ENCODE data around the gene VASN. TPM values are rescaled to one million over a fixed set of nuclear protein-coding genes. Genes with fewer than 3 reads are reported as not detected.

The VASN gene
- total and polyA plus RNA-seq, 9 of the 15 experiments (the other 6 are each of a cell fraction or from before 2014, with no cell fraction given) = 0.01 to 2.5 (median 0.41) TPM; not detected in 1

DNA sequence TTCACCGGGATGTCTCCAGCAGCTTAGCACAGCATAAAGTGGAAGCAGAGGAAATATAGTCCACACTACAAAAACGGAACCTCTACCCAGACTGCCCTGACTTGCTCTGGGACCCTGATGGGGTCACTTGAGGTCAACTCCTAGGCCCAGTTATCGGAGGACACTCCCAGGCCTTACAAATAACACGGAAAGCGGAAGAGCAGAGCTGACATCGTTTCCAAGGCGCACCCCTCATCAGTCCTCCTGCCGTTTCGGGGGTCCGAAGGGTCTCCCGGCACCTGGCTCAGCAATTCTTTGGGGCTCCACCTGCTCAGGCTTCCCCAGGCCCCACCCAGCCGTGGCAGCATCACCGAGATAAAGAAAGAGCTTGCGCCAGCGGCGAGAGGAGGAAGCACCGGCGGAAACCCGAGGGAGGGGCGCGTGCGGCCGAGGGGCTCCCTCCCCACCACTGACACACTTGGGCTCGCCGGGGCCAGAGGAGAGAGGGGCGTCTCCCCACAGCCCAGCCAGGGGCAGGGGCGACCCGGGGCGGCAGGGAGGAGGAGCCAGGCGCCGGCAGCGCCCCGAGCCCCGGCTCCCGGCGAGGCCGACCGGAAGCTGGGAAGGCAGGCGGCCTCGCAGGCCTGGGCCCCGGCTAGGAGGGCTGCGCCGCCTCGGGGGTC, 44.0 kb downstream of the VASN start (continued):
- TF ChIP-seq SUPT5H (IDR thresholded peaks at IDR 0.05) (0 out of 2 replicates have a peak, but pooled peaks have one; percentile 11), GTF2E2 (tag; IDR thresholded peaks at IDR 0.05) (no peak), MCM2 (IDR thresholded peaks at IDR 0.05; ENCODE audit: low read depth) (no peak), HDAC8 (tag; IDR thresholded peaks at IDR 0.05) (no peak), CTBP1 (IDR thresholded peaks at IDR 0.05; ENCODE audit: borderline replicate concordance) (peak; percentile 80), ZNF263 (CRISPR knock-in tag; IDR thresholded peaks at IDR 0.05; ENCODE audit: borderline replicate concordance) (peak; percentile 51; the same call in 1 of the 2 replicates), BCL6 (CRISPR knock-in tag; IDR thresholded peaks at IDR 0.05) (no peak), SREBF2 (CRISPR knock-in tag; IDR thresholded peaks at IDR 0.05) (no peak), KAT7 (CRISPR knock-in tag; IDR thresholded peaks at IDR 0.05; ENCODE audit: borderline replicate concordance) (no peak), ETV1 (tag; conservative IDR thresholded peaks at IDR 0.05; ENCODE audit: low read depth) (peak; percentile 32; the same call in 1 of the 2 replicates), WHSC1 (IDR thresholded peaks at IDR 0.05; ENCODE audit: low read length) (no peak), TCF3 (CRISPR knock-in tag; IDR thresholded peaks at IDR 0.05) (no peak), TCF7 (IDR thresholded peaks at IDR 0.05; ENCODE audit: borderline replicate concordance) (no peak)
- TF ChIP-seq, protein P1, sequence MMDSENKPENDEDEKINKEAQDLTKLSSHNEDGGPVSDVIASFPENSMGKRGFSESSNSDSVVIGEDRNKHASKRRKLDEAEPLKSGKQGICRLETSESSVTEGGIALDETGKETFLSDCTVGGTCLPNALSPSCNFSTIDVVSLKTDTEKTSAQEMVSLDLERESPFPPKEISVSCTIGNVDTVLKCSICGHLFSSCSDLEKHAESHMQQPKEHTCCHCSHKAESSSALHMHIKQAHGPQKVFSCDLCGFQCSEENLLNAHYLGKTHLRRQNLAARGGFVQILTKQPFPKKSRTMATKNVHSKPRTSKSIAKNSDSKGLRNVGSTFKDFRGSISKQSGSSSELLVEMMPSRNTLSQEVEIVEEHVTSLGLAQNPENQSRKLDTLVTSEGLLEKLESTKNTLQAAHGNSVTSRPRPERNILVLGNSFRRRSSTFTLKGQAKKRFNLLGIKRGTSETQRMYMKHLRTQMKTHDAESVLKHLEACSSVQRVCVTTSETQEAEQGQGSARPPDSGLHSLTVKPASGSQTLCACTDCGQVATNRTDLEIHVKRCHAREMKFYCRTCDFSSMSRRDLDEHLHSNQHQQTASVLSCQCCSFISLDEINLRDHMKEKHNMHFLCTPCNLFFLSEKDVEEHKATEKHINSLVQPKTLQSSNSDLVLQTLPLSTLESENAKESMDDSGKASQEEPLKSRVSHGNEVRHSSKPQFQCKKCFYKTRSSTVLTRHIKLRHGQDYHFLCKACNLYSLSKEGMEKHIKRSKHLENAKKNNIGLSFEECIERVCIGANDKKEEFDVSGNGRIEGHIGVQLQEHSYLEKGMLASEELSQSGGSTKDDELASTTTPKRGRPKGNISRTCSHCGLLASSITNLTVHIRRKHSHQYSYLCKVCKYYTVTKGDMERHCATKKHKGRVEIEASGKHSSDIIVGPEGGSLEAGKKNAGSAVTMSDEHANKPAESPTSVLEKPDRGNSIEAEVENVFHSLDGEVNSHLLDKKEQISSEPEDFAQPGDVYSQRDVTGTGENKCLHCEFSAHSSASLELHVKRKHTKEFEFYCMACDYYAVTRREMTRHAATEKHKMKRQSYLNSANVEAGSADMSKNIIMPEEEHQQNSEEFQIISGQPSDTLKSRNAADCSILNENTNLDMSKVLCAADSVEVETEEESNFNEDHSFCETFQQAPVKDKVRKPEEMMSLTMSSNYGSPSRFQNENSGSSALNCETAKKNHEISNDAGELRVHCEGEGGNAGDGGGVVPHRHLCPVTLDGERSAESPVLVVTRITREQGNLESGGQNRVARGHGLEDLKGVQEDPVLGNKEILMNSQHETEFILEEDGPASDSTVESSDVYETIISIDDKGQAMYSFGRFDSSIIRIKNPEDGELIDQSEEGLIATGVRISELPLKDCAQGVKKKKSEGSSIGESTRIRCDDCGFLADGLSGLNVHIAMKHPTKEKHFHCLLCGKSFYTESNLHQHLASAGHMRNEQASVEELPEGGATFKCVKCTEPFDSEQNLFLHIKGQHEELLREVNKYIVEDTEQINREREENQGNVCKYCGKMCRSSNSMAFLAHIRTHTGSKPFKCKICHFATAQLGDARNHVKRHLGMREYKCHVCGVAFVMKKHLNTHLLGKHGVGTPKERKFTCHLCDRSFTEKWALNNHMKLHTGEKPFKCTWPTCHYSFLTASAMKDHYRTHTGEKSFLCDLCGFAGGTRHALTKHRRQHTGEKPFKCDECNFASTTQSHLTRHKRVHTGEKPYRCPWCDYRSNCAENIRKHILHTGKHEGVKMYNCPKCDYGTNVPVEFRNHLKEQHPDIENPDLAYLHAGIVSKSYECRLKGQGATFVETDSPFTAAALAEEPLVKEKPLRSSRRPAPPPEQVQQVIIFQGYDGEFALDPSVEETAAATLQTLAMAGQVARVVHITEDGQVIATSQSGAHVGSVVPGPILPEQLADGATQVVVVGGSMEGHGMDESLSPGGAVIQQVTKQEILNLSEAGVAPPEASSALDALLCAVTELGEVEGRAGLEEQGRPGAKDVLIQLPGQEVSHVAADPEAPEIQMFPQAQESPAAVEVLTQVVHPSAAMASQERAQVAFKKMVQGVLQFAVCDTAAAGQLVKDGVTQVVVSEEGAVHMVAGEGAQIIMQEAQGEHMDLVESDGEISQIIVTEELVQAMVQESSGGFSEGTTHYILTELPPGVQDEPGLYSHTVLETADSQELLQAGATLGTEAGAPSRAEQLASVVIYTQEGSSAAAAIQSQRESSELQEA (IDR thresholded peaks at IDR 0.05; ENCODE audit: low read depth) = no peak
- TF ChIP-seq, protein P2, sequence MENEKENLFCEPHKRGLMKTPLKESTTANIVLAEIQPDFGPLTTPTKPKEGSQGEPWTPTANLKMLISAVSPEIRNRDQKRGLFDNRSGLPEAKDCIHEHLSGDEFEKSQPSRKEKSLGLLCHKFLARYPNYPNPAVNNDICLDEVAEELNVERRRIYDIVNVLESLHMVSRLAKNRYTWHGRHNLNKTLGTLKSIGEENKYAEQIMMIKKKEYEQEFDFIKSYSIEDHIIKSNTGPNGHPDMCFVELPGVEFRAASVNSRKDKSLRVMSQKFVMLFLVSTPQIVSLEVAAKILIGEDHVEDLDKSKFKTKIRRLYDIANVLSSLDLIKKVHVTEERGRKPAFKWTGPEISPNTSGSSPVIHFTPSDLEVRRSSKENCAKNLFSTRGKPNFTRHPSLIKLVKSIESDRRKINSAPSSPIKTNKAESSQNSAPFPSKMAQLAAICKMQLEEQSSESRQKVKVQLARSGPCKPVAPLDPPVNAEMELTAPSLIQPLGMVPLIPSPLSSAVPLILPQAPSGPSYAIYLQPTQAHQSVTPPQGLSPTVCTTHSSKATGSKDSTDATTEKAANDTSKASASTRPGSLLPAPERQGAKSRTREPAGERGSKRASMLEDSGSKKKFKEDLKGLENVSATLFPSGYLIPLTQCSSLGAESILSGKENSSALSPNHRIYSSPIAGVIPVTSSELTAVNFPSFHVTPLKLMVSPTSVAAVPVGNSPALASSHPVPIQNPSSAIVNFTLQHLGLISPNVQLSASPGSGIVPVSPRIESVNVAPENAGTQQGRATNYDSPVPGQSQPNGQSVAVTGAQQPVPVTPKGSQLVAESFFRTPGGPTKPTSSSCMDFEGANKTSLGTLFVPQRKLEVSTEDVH (IDR thresholded peaks at IDR 0.05; ENCODE audit: low read depth, partially characterized antibody) = no peak
- TF ChIP-seq, protein P3, sequence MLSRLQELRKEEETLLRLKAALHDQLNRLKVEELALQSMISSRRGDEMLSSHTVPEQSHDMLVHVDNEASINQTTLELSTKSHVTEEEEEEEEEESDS (CRISPR knock-in tag; IDR thresholded peaks at IDR 0.05) = no peak

Measured in K562 (cell line).